Esophagus squamous epithelium (tissue), 5 donors: ENCODE results near the gene RGS3. TPM values are rescaled to one million over a fixed set of nuclear protein-coding genes. Genes with fewer than 3 reads are reported as not detected.

Experiments used
- DNase-seq: peaks from one replicate; lab custom pipeline; 2025; lab: John Stamatoyannopoulos, UW
- H3K27ac ChIP-seq, 4 donors: fragments of 200-600 bp; sonication (generic); one replicate each; pipeline ENCODE4 v1.5.1; 2016 to 2019; ENCODE audit warnings: mild to moderate bottlenecking in 1 of 4
- H3K27me3 ChIP-seq, 4 donors: fragments of 200-600 bp; sonication (generic); 1 replicate in 3 of 4; 2 replicates in 1 of 4; pipeline versions ENCODE4 v1.5.1 to v1.6.0; 2017 to 2021; ENCODE audit warnings: antibody characterized with exemption in 1 of 4
- H3K36me3 ChIP-seq, 3 donors: fragments of 200-600 bp; sonication (generic); one replicate each; pipeline ENCODE4 v1.5.1; 2016 to 2019
- H3K4me1 ChIP-seq, 3 donors: fragments of 200-600 bp; sonication (generic); one replicate each; pipeline ENCODE4 v1.5.1; 2017 to 2019
- H3K4me3 ChIP-seq, 4 donors: fragments of 200-600 bp; sonication (generic); 1 replicate in 3 of 4; 2 replicates in 1 of 4; pipeline ENCODE4 v1.5.1; 2016 to 2019; ENCODE audit warnings: mild to moderate bottlenecking in 2 of 4, moderate library complexity in 1 of 4
- H3K9me3 ChIP-seq, 3 donors: fragments of 200-600 bp; sonication (generic); one replicate each; pipeline ENCODE4 v1.5.1; 2016 to 2019
- CTCF ChIP-seq, 6 experiments: fragments of 450-650 bp in 4 of 6; fragments of 200-600 bp in 2 of 6; sonication (generic) in 2 of 6; IDR thresholded peaks; one replicate each; pipeline ENCODE4 v1.5.1; 2016 to 2019; ENCODE audit warnings: antibody characterized with exemption in 6 of 6, mild to moderate bottlenecking in 4 of 6, moderate library complexity in 4 of 6
- POLR2A ChIP-seq, 4 donors: fragments of 450-650 bp; IDR thresholded peaks; one replicate each; pipeline ENCODE4 v1.6.1; 2017; ENCODE audit warnings: antibody characterized with exemption in 4 of 4, mild to moderate bottlenecking in 4 of 4, moderate library complexity in 3 of 4
- WGBS, 2 donors: methylation state at CpG; one replicate each; pipeline ENCODE4 v1.1.5; 2018; 5-methylcytosine and 5-hydroxymethylcytosine counted together
- intact Hi-C: fragments of 100-400 bp; cut with DNase I; formaldehyde crosslinking; loops from one replicate; pipeline ENCODE4 v1.15.0; 2022
- total RNA-seq, 4 donors: library from RNA; depleted of rRNA; stranded (reverse); fragments of >200 nt; gene quantifications; one replicate each; pipeline ENCODE4 v1.1.0, GENCODE V29; 2016
- donor health status: DM: yes; HTN: yes; CAD: no.

The RGS3 gene
- total RNA-seq, 4 donors from 2014 or later, result 9.7 to 16.3 (median 12.7) TPM

GRCh38 chr9:113444736-113445135 lies 18.8 kb upstream of the RGS3 start:
- Histone ChIP-seq H3K9me3 (no peaks in the 10 kb centered on the region), H3K27me3 (no peaks in the 10 kb centered on the region), H3K4me3 (no peak overlapping the region), H3K4me1 (peaks cover 0 to 5% (median 0%) of the 10 kb centered on the region in 3 donors), H3K27ac (no peak overlapping the region), H3K36me3 (no peaks in the 10 kb centered on the region)
- intact Hi-C loops, result loop anchor here (2.0 to 5.0 kb wide), 2 partner anchors 148 to 212 kb away; no protein-coding TSS in a partner anchor
- TF ChIP-seq POLR2A (IDR thresholded peaks at IDR 0.05), result no peak
- no peak for TF ChIP-seq CTCF (IDR thresholded peaks at IDR 0.05)
- WGBS, 2 donors, result 89 to 93% methylated on average over 2 of the region's 2 CpGs
- DNase-seq, result no peak

- Histone ChIP-seq H3K4me1 (peaks cover 0 to 5% (median 0%) of the 10 kb centered on the region in 3 donors), H3K4me3 (no peak overlapping the region), H3K36me3 (no peaks in the 10 kb centered on the region), H3K27me3 (no peaks in the 10 kb centered on the region), H3K9me3 (no peaks in the 10 kb centered on the region), H3K27ac (no peak overlapping the region)
- intact Hi-C loops, result loop anchor here (5.0 kb wide), 1 partner anchor 146 kb away; no protein-coding TSS in a partner anchor
- 52 to 61% methylated on average over 3 of the region's 3 CpGs for WGBS, 2 donors
- TF ChIP-seq CTCF (IDR thresholded peaks at IDR 0.05), result peak; percentile 57 to 78 (median 64)
- no peak for TF ChIP-seq POLR2A (IDR thresholded peaks at IDR 0.05)
- DNase-seq, result no peak
Observed at GRCh38 chr9:113446323-113446740, 17.2 kb upstream of the RGS3 start.

GRCh38 chr9:113449376-113449775 lies 14.2 kb upstream of the RGS3 start:
- no peak for TF ChIP-seq POLR2A (IDR thresholded peaks at IDR 0.05)
- TF ChIP-seq CTCF (IDR thresholded peaks at IDR 0.05), result no peak
- H3K4me3 ChIP-seq, result no peak overlapping the region
- no peaks in the 10 kb centered on the region for H3K27me3 ChIP-seq
- no peak for DNase-seq
- no peaks in the 10 kb centered on the region for H3K9me3 ChIP-seq
- H3K36me3 ChIP-seq, result no peaks in the 10 kb centered on the region
- 55 to 59% methylated on average over 2 of the region's 2 CpGs for WGBS, 2 donors
- H3K27ac ChIP-seq, result no peak overlapping the region
- H3K4me1 ChIP-seq, result peaks cover 0 to 11% (median 0%) of the 10 kb centered on the region in 3 donors
- intact Hi-C loops, result loop anchor here (5.0 kb wide), 1 partner anchor 143 kb away; no protein-coding TSS in a partner anchor

GRCh38 chr9:113452113-113452605 lies 11.4 kb upstream of the RGS3 start:
- Histone ChIP-seq H3K4me3 (no peak overlapping the region), H3K36me3 (no peaks in the 10 kb centered on the region), H3K9me3 (no peaks in the 10 kb centered on the region), H3K4me1 (peaks cover 0 to 28% (median 15%) of the 10 kb centered on the region in 3 donors), H3K27me3 (no peaks in the 10 kb centered on the region), H3K27ac (no peak overlapping the region)
- TF ChIP-seq CTCF (IDR thresholded peaks at IDR 0.05) (no peak), POLR2A (IDR thresholded peaks at IDR 0.05) (no peak)
- no peak for DNase-seq
- WGBS, 2 donors, result 76 to 83% methylated on average over 4 of the region's 4 CpGs
- intact Hi-C loops, result no loop called here

GRCh38 chr9:113454914-113455761 lies 8.4 kb upstream of the RGS3 start:
- Histone ChIP-seq H3K4me3 (no peak overlapping the region), H3K27me3 (no peaks in the 10 kb centered on the region), H3K36me3 (no peaks in the 10 kb centered on the region), H3K9me3 (no peaks in the 10 kb centered on the region), H3K27ac (peak overlapping the region; percentile 64 to 83 (median 82)), H3K4me1 (peaks cover 0 to 28% (median 15%) of the 10 kb centered on the region in 3 donors)
- intact Hi-C loops, result loop anchor here (5.0 kb wide), 1 partner anchor 132 kb away; no protein-coding TSS in a partner anchor
- DNase-seq, result no peak
- no peak for TF ChIP-seq POLR2A (IDR thresholded peaks at IDR 0.05)
- no peak for TF ChIP-seq CTCF (IDR thresholded peaks at IDR 0.05)
- WGBS, 2 donors, result 32 to 40% methylated on average over 5 of the region's 5 CpGs
